HG03378 (cell line): ENCODE data around the gene TRAPPC1.
"Not testable (repeated sequence)": the region's sequence is repeated elsewhere in the genome, so short reads cannot be mapped to it uniquely, and the experiment has no call there.

Experiments used
- ATAC-seq: cut with Tn5 transposase; IDR thresholded peaks from one replicate; pipeline ENCODE4 v1.9.1; 2021; ENCODE audit warnings: mild to moderate bottlenecking, moderate library complexity; ENCODE audit not compliant: unreplicated experiment

The TRAPPC1 gene

GRCh38 chr17:7931709-7932482 lies at the start of gene TRAPPC1, which contains the start of gene CNTROB:
Gene TRAPPC1, minus strand, starts transcription at chr17:7931946. Its CDS starts 117 bp downstream, at chr17:7931829.
Gene CNTROB, plus strand, starts transcription at chr17:7932206. Its CDS starts 874 bp downstream, at chr17:7933080.
- ATAC-seq = peak; percentile 84

- no peak for ATAC-seq
Measured at GRCh38 chr17:7977805-7978204, 46.1 kb upstream of the TRAPPC1 start.

- ATAC-seq = no peak
Measured at GRCh38 chr17:7977039-7977438, 45.3 kb upstream of the TRAPPC1 start.

- no peak for ATAC-seq
Measured at GRCh38 chr17:7974638-7975131, 42.9 kb upstream of the TRAPPC1 start.

GRCh38 chr17:7972131-7972785 lies 40.5 kb upstream of the TRAPPC1 start:
- ATAC-seq = no peak

- no peak for ATAC-seq
Measured at GRCh38 chr17:7971651-7972050, 39.9 kb upstream of the TRAPPC1 start.

- ATAC-seq = no peak
Measured at GRCh38 chr17:7969433-7969832, 37.7 kb upstream of the TRAPPC1 start.

- no peak for ATAC-seq
Measured at GRCh38 chr17:7967751-7968150, 36.0 kb upstream of the TRAPPC1 start.

GRCh38 chr17:7961421-7961820 lies 29.7 kb upstream of the TRAPPC1 start:
- ATAC-seq = no peak

- no peak for ATAC-seq
Measured at GRCh38 chr17:7959503-7960253, 27.9 kb upstream of the TRAPPC1 start.

GRCh38 chr17:7956228-7956965 lies 24.7 kb upstream of the TRAPPC1 start:
- ATAC-seq = no peak

GRCh38 chr17:7955414-7956227 lies 23.9 kb upstream of the TRAPPC1 start:
- no peak for ATAC-seq

GRCh38 chr17:7953266-7953665 lies 21.5 kb upstream of the TRAPPC1 start:
- ATAC-seq = not testable (repeated sequence)

- ATAC-seq = peak; percentile 61
Measured at GRCh38 chr17:7951143-7951792, 19.5 kb upstream of the TRAPPC1 start.

GRCh38 chr17:7950578-7950977 lies 18.8 kb upstream of the TRAPPC1 start:
- ATAC-seq = no peak

- no peak for ATAC-seq
Measured at GRCh38 chr17:7947651-7948050, 15.9 kb upstream of the TRAPPC1 start.

- no peak for ATAC-seq
Measured at GRCh38 chr17:7946441-7946840, 14.7 kb upstream of the TRAPPC1 start.

- ATAC-seq = no peak
Measured at GRCh38 chr17:7945651-7946050, 13.9 kb upstream of the TRAPPC1 start.

- no peak for ATAC-seq
Measured at GRCh38 chr17:7944326-7944725, 12.6 kb upstream of the TRAPPC1 start.
